SK-N-SH treated with all-trans-retinoic acid at 6 μM for 48 hours (cell line): ENCODE measurements around the gene THUMPD1.
"Not testable (repeated sequence)": the region's sequence is repeated elsewhere in the genome, so short reads cannot be mapped to it uniquely, and the experiment has no call there.

Experiments used
- ARNTL ChIP-seq: fragments of 450-650 bp; formaldehyde crosslinking; IDR thresholded peaks from 2 replicates; pipeline ENCODE4 v1.5.0; 2020; ENCODE audit warnings: low read depth, mild to moderate bottlenecking, moderate library complexity, borderline replicate concordance
- BACH2 ChIP-seq: fragments of 250-450 bp; sonication (Bioruptor Pico); IDR thresholded peaks from 2 replicates; pipeline ENCODE4 v1.9.0; 2021; ENCODE audit warnings: mild to moderate bottlenecking, borderline replicate concordance
- SNAI2 ChIP-seq: fragments of 250-450 bp; sonication (Bioruptor Pico); IDR thresholded peaks from 2 replicates; pipeline ENCODE4 v1.5.0; 2020; ENCODE audit warnings: mild to moderate bottlenecking, moderate library complexity
- TOX ChIP-seq: fragments of 250-450 bp; sonication (Bioruptor Pico); IDR thresholded peaks from 2 replicates; pipeline ENCODE4 v1.8.0; 2021; ENCODE audit warnings: mild to moderate bottlenecking, moderate library complexity, borderline replicate concordance
- ZFP3 ChIP-seq: fragments of 250-450 bp; sonication (Bioruptor Pico); IDR thresholded peaks from 2 replicates; pipeline ENCODE4 v1.5.0; 2020; ENCODE audit warnings: mild to moderate bottlenecking, moderate library complexity
- ZFP30 ChIP-seq: fragments of 450-650 bp; formaldehyde crosslinking; IDR thresholded peaks from 2 replicates; pipeline ENCODE4 v1.5.0; 2022; ENCODE audit warnings: mild to moderate bottlenecking, moderate library complexity
- ZNF8 ChIP-seq: fragments of 450-650 bp; formaldehyde crosslinking; IDR thresholded peaks from 2 replicates; pipeline ENCODE4 v1.5.0; 2020; ENCODE audit warnings: mild to moderate bottlenecking, moderate library complexity
- TF ChIP-seq, protein P1 (sequence below): fragments of 250-450 bp; sonication (Bioruptor Pico); IDR thresholded peaks from 2 replicates; pipeline ENCODE4 v1.5.1; 2021; ENCODE audit warnings: mild to moderate bottlenecking, moderate library complexity
- TF ChIP-seq, protein P2 (sequence below): fragments of 250-450 bp; sonication (Bioruptor Pico); IDR thresholded peaks from 2 replicates; pipeline ENCODE4 v1.8.0; 2020; ENCODE audit warnings: mild to moderate bottlenecking, moderate library complexity, borderline replicate concordance
- TF ChIP-seq, protein P3 (sequence below): fragments of 250-450 bp; sonication (Bioruptor Pico); IDR thresholded peaks from 2 replicates; pipeline ENCODE4 v1.8.0; 2021; ENCODE audit warnings: low read depth, mild to moderate bottlenecking, moderate library complexity, borderline replicate concordance

DNA sequence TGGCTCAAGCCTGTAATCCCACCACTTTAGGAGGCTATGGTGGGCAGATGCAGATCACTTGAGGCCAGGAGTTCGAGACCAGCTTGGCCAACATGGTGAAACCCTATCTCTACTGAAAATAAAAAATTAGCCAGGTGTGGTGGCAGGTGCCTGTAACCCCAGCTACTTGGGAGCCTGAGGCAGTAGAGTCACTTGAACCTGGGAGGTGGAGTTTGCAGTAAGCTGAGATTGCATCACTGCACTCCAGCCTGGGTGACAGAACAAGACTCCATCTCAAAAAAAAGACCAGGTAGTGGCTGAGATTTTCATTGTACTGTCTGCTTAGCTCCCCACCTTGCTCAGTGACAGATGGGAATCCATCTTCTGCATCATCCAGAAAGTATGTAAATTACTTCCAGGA is 22.8 kb upstream of the THUMPD1 start:
- TF ChIP-seq BACH2 (CRISPR knock-in tag); ZFP3 (CRISPR knock-in tag); ARNTL; ZFP30 (CRISPR knock-in tag); TOX (CRISPR knock-in tag); ZNF8 (CRISPR knock-in tag); SNAI2: not testable (repeated sequence)
- TF ChIP-seq, protein P1, sequence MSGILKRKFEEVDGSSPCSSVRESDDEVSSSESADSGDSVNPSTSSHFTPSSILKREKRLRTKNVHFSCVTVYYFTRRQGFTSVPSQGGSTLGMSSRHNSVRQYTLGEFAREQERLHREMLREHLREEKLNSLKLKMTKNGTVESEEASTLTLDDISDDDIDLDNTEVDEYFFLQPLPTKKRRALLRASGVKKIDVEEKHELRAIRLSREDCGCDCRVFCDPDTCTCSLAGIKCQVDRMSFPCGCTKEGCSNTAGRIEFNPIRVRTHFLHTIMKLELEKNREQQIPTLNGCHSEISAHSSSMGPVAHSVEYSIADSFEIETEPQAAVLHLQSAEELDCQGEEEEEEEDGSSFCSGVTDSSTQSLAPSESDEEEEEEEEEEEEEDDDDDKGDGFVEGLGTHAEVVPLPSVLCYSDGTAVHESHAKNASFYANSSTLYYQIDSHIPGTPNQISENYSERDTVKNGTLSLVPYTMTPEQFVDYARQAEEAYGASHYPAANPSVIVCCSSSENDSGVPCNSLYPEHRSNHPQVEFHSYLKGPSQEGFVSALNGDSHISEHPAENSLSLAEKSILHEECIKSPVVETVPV (CRISPR knock-in tag) = not testable (repeated sequence)
- TF ChIP-seq, protein P2, sequence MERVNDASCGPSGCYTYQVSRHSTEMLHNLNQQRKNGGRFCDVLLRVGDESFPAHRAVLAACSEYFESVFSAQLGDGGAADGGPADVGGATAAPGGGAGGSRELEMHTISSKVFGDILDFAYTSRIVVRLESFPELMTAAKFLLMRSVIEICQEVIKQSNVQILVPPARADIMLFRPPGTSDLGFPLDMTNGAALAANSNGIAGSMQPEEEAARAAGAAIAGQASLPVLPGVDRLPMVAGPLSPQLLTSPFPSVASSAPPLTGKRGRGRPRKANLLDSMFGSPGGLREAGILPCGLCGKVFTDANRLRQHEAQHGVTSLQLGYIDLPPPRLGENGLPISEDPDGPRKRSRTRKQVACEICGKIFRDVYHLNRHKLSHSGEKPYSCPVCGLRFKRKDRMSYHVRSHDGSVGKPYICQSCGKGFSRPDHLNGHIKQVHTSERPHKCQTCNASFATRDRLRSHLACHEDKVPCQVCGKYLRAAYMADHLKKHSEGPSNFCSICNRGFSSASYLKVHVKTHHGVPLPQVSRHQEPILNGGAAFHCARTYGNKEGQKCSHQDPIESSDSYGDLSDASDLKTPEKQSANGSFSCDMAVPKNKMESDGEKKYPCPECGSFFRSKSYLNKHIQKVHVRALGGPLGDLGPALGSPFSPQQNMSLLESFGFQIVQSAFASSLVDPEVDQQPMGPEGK = not testable (repeated sequence)
- TF ChIP-seq, protein P3, sequence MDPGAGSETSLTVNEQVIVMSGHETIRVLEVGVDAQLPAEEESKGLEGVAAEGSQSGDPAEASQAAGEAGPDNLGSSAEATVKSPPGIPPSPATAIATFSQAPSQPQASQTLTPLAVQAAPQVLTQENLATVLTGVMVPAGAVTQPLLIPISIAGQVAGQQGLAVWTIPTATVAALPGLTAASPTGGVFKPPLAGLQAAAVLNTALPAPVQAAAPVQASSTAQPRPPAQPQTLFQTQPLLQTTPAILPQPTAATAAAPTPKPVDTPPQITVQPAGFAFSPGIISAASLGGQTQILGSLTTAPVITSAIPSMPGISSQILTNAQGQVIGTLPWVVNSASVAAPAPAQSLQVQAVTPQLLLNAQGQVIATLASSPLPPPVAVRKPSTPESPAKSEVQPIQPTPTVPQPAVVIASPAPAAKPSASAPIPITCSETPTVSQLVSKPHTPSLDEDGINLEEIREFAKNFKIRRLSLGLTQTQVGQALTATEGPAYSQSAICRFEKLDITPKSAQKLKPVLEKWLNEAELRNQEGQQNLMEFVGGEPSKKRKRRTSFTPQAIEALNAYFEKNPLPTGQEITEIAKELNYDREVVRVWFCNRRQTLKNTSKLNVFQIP = not testable (repeated sequence)
